Liver (tissue), 3 donors: ENCODE results near the gene ADAMTS16.

ENCODE experiments used
- CTCF ChIP-seq: fragments of 150-350 bp; IDR thresholded peaks from 2 replicates; pipeline ENCODE4 v1.5.1; 2017; ENCODE audit warnings: improper control_type of control experiment, low read depth, low read length; ENCODE audit not compliant: missing input control
- FOXA1 ChIP-seq: IDR thresholded peaks from 2 replicates; pipeline ENCODE4 v1.6.1; 2016; ENCODE audit warnings: antibody characterized with exemption
- HNF4G ChIP-seq: IDR thresholded peaks from 2 replicates; pipeline ENCODE4 v1.6.1; 2016; ENCODE audit warnings: antibody characterized with exemption
- RXRA ChIP-seq, 2 donors: IDR thresholded peaks; 2 replicates each; pipeline ENCODE4 v1.6.1; 2017 to 2018; ENCODE audit warnings: antibody characterized with exemption in 2 of 2, mild to moderate bottlenecking in 1 of 2
- TAF1 ChIP-seq: conservative IDR thresholded peaks from 2 replicates; pipeline ENCODE4 v1.6.1; 2016; ENCODE audit warnings: antibody characterized with exemption, mild to moderate bottlenecking
- TF ChIP-seq, protein P1 (sequence below): IDR thresholded peaks from 2 replicates; pipeline ENCODE4 v1.6.1; 2016; ENCODE audit warnings: antibody characterized with exemption, mild to moderate bottlenecking
- TF ChIP-seq, protein P2 (sequence below): IDR thresholded peaks from 2 replicates; pipeline ENCODE4 v1.6.1; 2016; ENCODE audit warnings: antibody characterized with exemption
- TF ChIP-seq, protein P3 (sequence below): IDR thresholded peaks from 2 replicates; pipeline ENCODE4 v1.6.1; 2016; ENCODE audit warnings: antibody characterized with exemption
- donor health status: healthy.
- donor health status: healthy.

DNA sequence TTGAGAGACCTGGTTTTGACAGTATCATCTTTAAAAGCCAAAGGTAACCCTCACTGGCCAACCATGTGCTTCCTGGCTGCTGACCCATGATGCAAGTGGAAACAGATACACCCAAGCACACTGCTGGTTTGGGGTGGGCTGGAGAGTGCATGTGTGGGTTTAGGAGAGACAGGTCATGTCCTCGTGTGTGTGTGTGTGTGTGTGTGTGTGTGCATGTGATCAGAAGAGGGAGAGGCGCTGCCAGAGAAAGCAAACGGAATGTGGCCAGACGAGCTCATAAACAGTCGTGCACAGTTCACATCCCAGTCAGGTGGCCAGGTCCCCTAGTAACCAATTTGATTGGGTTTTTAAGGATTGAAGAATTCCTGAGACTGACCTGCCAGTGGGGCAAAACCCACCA lies 169.5 kb downstream of the ADAMTS16 start:
- TF ChIP-seq CTCF (no peak), TAF1 (no peak), FOXA1 (no peak), HNF4G (no peak), RXRA (IDR thresholded peaks at IDR 0.05) (no peak)
- TF ChIP-seq, protein P1, sequence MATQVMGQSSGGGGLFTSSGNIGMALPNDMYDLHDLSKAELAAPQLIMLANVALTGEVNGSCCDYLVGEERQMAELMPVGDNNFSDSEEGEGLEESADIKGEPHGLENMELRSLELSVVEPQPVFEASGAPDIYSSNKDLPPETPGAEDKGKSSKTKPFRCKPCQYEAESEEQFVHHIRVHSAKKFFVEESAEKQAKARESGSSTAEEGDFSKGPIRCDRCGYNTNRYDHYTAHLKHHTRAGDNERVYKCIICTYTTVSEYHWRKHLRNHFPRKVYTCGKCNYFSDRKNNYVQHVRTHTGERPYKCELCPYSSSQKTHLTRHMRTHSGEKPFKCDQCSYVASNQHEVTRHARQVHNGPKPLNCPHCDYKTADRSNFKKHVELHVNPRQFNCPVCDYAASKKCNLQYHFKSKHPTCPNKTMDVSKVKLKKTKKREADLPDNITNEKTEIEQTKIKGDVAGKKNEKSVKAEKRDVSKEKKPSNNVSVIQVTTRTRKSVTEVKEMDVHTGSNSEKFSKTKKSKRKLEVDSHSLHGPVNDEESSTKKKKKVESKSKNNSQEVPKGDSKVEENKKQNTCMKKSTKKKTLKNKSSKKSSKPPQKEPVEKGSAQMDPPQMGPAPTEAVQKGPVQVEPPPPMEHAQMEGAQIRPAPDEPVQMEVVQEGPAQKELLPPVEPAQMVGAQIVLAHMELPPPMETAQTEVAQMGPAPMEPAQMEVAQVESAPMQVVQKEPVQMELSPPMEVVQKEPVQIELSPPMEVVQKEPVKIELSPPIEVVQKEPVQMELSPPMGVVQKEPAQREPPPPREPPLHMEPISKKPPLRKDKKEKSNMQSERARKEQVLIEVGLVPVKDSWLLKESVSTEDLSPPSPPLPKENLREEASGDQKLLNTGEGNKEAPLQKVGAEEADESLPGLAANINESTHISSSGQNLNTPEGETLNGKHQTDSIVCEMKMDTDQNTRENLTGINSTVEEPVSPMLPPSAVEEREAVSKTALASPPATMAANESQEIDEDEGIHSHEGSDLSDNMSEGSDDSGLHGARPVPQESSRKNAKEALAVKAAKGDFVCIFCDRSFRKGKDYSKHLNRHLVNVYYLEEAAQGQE: no peak
- TF ChIP-seq, protein P2, sequence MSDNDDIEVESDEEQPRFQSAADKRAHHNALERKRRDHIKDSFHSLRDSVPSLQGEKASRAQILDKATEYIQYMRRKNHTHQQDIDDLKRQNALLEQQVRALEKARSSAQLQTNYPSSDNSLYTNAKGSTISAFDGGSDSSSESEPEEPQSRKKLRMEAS: no peak
- TF ChIP-seq, protein P3, sequence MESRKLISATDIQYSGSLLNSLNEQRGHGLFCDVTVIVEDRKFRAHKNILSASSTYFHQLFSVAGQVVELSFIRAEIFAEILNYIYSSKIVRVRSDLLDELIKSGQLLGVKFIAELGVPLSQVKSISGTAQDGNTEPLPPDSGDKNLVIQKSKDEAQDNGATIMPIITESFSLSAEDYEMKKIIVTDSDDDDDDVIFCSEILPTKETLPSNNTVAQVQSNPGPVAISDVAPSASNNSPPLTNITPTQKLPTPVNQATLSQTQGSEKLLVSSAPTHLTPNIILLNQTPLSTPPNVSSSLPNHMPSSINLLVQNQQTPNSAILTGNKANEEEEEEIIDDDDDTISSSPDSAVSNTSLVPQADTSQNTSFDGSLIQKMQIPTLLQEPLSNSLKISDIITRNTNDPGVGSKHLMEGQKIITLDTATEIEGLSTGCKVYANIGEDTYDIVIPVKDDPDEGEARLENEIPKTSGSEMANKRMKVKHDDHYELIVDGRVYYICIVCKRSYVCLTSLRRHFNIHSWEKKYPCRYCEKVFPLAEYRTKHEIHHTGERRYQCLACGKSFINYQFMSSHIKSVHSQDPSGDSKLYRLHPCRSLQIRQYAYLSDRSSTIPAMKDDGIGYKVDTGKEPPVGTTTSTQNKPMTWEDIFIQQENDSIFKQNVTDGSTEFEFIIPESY: no peak
